OCI-LY7 (cell line): ENCODE results near the gene TECRL.

Source experiments
- EZH2phosphoT487 ChIP-seq: fragments of 200-600 bp; sonication (generic); IDR thresholded peaks from 2 replicates; pipeline ENCODE4 v1.6.1; 2018; ENCODE audit warnings: low read depth, borderline replicate concordance, mild to moderate bottlenecking, mixed run types, antibody characterized with exemption, low read length, moderate library complexity, mixed read lengths
- TF ChIP-seq, protein P1 (sequence below): fragments of 200-600 bp; sonication (generic); conservative IDR thresholded peaks from 2 replicates; pipeline ENCODE4 v1.5.1; 2014; ENCODE audit warnings: mild to moderate bottlenecking, antibody characterized with exemption, low read length, moderate library complexity, mixed read lengths

GRCh38 chr4:64385220-64385619 lies 24.0 kb downstream of the TECRL start:
- TF ChIP-seq, protein P1, sequence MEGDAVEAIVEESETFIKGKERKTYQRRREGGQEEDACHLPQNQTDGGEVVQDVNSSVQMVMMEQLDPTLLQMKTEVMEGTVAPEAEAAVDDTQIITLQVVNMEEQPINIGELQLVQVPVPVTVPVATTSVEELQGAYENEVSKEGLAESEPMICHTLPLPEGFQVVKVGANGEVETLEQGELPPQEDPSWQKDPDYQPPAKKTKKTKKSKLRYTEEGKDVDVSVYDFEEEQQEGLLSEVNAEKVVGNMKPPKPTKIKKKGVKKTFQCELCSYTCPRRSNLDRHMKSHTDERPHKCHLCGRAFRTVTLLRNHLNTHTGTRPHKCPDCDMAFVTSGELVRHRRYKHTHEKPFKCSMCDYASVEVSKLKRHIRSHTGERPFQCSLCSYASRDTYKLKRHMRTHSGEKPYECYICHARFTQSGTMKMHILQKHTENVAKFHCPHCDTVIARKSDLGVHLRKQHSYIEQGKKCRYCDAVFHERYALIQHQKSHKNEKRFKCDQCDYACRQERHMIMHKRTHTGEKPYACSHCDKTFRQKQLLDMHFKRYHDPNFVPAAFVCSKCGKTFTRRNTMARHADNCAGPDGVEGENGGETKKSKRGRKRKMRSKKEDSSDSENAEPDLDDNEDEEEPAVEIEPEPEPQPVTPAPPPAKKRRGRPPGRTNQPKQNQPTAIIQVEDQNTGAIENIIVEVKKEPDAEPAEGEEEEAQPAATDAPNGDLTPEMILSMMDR, result no peak
- no peak for TF ChIP-seq EZH2phosphoT487
